ENCODE results near the gene TRNAU1AP. TPM values are rescaled to one million over a fixed set of nuclear protein-coding genes. Genes with fewer than 3 reads are reported as not detected.

Gene TRNAU1AP
- total and polyA plus RNA-seq, 2 of the 13 experiments (the other 11 are each of a cell fraction or from before 2014, with no cell fraction given): 29.0 to 42.9 TPM

DNA sequence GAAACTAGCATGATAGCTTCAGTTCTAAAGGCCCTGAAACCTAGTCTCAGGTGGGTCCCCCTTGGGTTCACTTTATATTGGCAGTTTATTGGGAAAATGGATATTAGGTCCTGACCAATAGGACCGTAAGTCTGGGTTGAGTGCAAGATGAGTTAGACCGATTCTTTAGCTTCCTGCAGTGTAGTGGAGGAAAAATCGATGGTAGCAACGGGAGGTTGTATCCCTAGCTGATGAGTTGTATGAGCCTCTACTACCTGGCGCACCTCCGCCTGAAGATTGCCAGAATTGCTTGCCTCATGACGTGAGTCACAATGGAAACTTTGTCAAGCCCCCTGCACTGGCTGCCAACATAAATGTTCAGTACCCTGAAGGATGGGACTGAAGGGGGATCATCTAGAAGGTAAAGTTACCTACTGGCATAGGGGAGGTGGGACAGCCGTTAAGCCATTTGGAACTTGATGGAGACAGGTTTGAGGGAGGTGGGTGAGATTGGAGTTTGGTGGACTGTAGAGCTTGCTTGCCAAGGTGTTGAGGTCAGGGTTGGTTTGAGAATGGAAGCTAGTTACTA lies 43.1 kb upstream of the TRNAU1AP start (continued):
- TF ChIP-seq SMARCE1 (IDR thresholded peaks at IDR 0.05; ENCODE audit: borderline replicate concordance) (no peak), ZFP82 (CRISPR knock-in tag; IDR thresholded peaks at IDR 0.05; ENCODE audit: borderline replicate concordance) (no peak), NONO (IDR thresholded peaks at IDR 0.05) (no peak), NONO (CRISPR knock-in tag; conservative IDR thresholded peaks at IDR 0.05) (peak; percentile 70; the same call in 1 of the 2 replicates), SATB2 (CRISPR knock-in tag; IDR thresholded peaks at IDR 0.05) (no peak), CBX5 (CRISPR knock-in tag; IDR thresholded peaks at IDR 0.05; ENCODE audit: borderline replicate concordance) (no peak), ZNF343 (CRISPR knock-in tag; IDR thresholded peaks at IDR 0.05) (no peak), ZNF878 (CRISPR knock-in tag; IDR thresholded peaks at IDR 0.05) (peak; percentile 63; the same call in 1 of the 2 replicates), CBX1 (IDR thresholded peaks at IDR 0.05; ENCODE audit: low read depth) (no peak), MYC (CRISPR knock-in tag; IDR thresholded peaks at IDR 0.05; ENCODE audit: borderline replicate concordance) (0 out of 2 replicates have a peak, but pooled peaks have one; percentile 15), MTF1 (CRISPR knock-in tag; IDR thresholded peaks at IDR 0.05) (no peak), FIP1L1 (IDR thresholded peaks at IDR 0.05; ENCODE audit: borderline replicate concordance, insufficient read depth, low read depth, low read length) (peak; percentile 68; the same call in 1 of the 2 replicates), ZNF788 (CRISPR knock-in tag; IDR thresholded peaks at IDR 0.05; ENCODE audit: borderline replicate concordance) (no peak), PCBP1 (IDR thresholded peaks at IDR 0.05; ENCODE audit: borderline replicate concordance, low read depth, low read length) (no peak), MTF2 (CRISPR knock-in tag; IDR thresholded peaks at IDR 0.05; ENCODE audit: borderline replicate concordance) (no peak), ATF7 (IDR thresholded peaks at IDR 0.05) (no peak), ATF7 (CRISPR knock-in tag; IDR thresholded peaks at IDR 0.05) (no peak)
- TF ChIP-seq, protein P1, sequence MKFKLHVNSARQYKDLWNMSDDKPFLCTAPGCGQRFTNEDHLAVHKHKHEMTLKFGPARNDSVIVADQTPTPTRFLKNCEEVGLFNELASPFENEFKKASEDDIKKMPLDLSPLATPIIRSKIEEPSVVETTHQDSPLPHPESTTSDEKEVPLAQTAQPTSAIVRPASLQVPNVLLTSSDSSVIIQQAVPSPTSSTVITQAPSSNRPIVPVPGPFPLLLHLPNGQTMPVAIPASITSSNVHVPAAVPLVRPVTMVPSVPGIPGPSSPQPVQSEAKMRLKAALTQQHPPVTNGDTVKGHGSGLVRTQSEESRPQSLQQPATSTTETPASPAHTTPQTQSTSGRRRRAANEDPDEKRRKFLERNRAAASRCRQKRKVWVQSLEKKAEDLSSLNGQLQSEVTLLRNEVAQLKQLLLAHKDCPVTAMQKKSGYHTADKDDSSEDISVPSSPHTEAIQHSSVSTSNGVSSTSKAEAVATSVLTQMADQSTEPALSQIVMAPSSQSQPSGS (CRISPR knock-in tag; IDR thresholded peaks at IDR 0.05): peak; percentile 37; the same call in 1 of the 2 replicates
- TF ChIP-seq, protein P2, sequence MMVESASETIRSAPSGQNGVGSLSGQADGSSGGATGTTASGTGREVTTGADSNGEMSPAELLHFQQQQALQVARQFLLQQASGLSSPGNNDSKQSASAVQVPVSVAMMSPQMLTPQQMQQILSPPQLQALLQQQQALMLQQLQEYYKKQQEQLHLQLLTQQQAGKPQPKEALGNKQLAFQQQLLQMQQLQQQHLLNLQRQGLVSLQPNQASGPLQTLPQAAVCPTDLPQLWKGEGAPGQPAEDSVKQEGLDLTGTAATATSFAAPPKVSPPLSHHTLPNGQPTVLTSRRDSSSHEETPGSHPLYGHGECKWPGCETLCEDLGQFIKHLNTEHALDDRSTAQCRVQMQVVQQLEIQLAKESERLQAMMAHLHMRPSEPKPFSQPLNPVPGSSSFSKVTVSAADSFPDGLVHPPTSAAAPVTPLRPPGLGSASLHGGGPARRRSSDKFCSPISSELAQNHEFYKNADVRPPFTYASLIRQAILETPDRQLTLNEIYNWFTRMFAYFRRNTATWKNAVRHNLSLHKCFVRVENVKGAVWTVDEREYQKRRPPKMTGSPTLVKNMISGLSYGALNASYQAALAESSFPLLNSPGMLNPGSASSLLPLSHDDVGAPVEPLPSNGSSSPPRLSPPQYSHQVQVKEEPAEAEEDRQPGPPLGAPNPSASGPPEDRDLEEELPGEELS (CRISPR knock-in tag; IDR thresholded peaks at IDR 0.05): no peak
- TF ChIP-seq, protein P3, sequence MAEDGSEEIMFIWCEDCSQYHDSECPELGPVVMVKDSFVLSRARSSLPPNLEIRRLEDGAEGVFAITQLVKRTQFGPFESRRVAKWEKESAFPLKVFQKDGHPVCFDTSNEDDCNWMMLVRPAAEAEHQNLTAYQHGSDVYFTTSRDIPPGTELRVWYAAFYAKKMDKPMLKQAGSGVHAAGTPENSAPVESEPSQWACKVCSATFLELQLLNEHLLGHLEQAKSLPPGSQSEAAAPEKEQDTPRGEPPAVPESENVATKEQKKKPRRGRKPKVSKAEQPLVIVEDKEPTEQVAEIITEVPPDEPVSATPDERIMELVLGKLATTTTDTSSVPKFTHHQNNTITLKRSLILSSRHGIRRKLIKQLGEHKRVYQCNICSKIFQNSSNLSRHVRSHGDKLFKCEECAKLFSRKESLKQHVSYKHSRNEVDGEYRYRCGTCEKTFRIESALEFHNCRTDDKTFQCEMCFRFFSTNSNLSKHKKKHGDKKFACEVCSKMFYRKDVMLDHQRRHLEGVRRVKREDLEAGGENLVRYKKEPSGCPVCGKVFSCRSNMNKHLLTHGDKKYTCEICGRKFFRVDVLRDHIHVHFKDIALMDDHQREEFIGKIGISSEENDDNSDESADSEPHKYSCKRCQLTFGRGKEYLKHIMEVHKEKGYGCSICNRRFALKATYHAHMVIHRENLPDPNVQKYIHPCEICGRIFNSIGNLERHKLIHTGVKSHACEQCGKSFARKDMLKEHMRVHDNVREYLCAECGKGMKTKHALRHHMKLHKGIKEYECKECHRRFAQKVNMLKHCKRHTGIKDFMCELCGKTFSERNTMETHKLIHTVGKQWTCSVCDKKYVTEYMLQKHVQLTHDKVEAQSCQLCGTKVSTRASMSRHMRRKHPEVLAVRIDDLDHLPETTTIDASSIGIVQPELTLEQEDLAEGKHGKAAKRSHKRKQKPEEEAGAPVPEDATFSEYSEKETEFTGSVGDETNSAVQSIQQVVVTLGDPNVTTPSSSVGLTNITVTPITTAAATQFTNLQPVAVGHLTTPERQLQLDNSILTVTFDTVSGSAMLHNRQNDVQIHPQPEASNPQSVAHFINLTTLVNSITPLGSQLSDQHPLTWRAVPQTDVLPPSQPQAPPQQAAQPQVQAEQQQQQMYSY (CRISPR knock-in tag; IDR thresholded peaks at IDR 0.05): 0 out of 2 replicates have a peak, but pooled peaks have one; percentile 30
- TF ChIP-seq, protein P4, sequence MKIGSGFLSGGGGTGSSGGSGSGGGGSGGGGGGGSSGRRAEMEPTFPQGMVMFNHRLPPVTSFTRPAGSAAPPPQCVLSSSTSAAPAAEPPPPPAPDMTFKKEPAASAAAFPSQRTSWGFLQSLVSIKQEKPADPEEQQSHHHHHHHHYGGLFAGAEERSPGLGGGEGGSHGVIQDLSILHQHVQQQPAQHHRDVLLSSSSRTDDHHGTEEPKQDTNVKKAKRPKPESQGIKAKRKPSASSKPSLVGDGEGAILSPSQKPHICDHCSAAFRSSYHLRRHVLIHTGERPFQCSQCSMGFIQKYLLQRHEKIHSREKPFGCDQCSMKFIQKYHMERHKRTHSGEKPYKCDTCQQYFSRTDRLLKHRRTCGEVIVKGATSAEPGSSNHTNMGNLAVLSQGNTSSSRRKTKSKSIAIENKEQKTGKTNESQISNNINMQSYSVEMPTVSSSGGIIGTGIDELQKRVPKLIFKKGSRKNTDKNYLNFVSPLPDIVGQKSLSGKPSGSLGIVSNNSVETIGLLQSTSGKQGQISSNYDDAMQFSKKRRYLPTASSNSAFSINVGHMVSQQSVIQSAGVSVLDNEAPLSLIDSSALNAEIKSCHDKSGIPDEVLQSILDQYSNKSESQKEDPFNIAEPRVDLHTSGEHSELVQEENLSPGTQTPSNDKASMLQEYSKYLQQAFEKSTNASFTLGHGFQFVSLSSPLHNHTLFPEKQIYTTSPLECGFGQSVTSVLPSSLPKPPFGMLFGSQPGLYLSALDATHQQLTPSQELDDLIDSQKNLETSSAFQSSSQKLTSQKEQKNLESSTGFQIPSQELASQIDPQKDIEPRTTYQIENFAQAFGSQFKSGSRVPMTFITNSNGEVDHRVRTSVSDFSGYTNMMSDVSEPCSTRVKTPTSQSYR (CRISPR knock-in tag; IDR thresholded peaks at IDR 0.05; ENCODE audit: borderline replicate concordance): no peak
